NCI-H2081 treated with DMSO at 0.1 percent for 48 hours (cell line): ENCODE measurements around the gene EXOC7.
"Not testable (repeated sequence)": the region's sequence is repeated elsewhere in the genome, so short reads cannot be mapped to it uniquely, and the experiment has no call there.

ENCODE experiments used
- DNase-seq: peaks from one replicate; lab custom pipeline; 2025; lab: John Stamatoyannopoulos, UW

Gene EXOC7

DNA sequence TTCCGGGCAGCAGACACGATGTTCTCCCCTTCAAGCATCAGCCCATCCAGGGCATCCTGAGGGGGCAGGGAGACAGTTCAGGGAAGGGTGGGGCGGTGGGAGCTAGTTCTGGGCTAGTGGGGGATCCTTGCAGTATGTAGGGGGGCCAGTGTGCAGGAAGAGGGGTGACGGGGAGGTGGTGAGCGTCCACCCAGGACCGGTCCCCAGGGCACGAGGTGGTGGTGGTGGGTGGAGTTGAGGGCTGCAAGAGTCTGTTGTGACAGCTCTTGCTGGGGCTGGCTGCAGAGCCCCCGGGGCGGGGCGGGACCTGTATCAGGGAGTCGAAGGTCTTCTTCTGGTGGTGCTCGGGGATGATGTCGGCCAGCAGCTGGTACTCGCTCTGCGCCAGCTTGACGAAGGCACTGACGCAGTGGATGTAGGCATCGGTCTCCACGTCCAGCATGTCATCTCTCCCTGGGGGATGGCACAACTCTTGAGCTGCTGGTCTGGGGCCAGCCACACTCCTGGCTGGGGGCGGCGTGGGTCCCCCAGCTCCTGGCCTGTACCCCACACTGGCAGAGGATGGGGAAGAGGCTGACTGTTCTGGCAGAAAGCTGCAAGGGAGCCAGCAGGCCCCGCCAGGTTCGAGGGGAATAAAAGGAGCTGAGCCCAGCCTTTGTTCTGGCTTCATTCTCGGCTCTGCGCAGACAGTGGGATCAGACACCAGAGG is 14.6 kb downstream of the EXOC7 start:
- no peak for DNase-seq

DNA sequence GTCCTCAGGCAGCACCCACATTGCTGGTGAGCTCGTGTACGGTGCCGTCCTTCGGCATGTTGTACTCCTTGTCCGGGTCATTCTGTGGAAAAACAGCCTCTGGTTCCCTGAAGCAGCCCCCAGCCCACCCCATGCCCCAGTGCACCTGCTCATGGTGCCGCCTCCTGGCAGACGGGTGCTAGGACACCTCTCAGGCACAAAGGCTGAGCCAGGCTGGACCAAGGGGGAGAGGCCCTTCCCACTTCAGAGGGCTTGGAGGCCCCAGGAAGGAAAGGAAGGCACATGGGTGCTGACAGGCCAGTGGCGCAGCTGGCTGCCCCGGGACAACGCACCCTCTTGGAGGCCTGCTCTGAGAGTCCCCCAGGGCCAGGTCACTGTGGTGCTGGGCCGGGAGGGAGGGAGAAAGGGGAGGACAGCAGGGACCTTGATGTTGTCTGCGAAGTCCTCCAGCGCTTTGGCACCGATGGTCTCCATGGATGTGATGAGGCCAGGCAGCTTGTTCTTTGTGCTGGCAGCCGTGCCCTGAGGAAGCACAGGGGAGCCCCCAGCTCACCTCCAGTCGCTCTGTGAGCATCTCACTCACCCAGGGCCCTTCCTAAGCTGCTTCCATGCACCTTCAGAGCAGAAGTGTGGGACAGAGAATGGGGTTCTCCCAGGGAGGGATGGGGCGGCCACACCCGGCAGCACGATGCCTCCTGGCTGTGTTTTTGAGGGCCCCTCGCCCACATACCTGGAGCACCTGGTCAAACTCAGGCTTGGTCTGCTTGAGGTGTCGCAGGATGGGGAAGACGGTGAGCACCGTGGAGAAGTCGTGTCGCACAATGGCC is 15.3 kb downstream of the EXOC7 start:
- DNase-seq = no peak

DNA sequence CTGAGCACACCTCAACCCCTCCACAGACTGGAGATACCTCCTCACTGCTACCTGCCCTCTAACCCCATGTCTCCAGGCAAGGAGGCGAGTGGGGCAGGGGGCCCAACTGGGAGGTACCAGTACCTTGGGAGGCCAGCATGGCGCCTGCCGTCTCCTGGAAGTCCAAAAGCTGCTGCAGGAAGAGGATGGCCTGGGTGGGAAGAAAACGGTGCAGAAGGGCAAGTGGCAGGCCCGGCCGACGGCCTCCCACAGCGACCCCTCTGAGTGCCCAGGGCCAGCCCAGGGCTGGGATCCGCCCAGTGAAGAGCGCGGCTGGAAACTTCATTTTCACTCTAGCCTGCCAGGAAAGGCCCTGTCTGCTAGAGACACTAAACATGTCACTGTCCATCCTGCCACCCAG is 16.1 kb downstream of the EXOC7 start:
- no peak for DNase-seq

DNA sequence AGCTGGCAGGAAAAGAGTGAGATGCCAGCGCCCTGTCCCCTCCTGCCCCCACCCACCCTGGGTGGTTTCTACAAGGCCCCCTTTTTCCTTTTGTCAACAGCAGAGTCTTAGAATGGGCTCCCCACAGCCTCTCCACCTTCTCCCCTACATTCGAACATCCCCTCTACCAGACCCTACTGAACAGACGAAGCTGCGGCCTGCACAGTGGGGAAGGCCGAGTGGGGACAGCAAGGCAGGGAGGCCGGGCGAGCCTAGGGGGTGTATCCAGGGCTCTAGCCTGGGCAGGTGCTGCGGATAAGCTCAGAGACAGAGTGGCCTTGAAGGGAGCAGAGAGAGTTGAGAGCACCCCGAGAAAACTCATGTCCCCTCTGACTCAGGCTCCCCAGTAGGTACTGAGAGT is 17.2 kb downstream of the EXOC7 start:
- no peak for DNase-seq

DNA sequence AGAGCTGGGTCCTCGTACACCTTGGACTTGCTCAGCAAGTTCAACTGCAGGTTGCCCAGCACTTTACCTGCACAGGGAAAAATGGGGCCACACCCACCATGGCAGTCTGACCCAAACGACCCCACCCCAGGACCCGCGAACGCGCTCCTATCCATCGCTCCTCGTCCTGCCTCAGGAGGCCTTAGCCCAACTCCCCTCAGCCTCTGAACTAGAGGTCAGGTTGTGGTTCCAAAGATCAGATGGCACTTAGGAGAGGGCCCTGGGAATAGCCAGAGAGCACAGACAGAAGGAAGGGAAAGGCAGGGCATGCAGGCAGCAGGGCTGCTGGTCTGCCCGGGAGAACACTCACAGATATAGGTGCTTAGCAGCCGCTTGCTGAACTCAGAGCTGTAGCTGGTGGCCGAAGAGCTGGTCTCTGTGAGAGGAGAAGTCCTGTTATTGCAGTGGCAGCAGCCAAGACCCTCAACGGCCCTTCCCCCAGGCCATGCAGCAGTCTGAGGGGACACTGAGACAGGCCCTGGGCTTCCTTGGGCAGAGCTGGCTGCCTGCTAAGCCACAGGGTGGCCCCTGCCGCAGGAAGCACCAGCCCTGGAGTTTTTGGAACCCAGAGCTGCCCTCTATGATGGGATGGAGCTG is 17.7 kb downstream of the EXOC7 start:
- no peak for DNase-seq

DNA sequence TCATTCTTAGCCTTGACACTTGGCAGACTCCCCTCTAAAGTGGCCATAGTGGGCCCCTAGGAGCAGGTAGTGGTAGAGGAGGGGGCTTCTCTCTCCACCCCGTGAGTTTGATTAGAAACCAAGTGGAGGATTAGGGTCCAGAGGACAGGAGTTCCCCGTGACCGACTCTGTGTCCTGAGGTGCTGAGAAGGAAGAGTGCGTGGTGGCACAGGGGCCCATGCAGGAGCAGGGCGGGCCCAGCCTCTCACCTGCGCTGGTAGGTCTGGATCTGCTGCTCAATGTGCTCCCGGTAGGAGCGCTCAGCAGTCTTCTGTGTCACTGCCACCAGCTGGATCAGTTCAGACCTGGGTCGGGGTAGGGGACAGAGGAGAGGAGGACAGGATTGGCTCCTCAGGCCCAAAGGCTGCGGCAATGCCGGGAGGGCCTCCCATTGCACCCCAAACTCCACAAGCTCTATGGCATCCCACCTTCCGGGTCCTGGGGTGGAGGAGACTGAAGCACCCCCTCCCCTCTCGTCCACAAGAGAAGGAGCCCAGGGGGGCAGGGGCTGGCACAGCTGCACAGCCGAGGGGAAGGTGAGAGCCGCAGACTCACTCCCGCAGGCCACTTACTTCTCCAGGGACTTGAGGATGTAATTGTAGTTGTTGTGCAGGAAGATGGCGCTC is 18.4 kb downstream of the EXOC7 start:
- DNase-seq = no peak

DNA sequence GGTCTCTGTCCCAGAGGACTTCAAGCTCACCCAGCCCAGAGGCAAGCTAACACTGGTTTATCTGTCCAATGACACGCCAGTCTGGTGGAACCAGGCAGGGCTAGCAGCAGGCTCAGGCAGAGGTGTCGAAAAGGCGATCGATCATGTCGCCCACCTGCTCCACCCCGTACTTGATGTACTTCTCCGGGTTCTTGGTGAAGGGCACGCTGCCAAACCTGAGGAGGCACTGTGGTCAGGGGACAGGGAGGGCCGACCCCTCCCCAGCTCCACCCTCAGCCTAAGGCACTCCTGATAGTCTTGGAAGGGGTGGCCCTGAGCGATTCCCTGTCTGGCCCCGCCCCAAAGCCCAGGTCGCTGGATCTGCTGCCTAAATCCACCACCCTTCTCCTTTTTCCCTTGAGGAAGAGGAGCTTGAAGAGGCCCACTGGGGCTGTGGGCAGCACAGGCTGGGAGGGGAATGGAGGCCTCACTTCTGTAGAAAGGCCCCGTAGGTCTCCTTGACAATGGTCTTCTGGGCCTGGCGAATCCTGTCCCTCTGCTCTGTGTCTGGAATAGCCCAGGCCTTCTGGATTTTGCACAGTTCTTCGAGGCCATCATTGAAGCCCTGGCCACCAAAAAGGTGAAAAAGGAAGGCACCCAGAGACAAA is 19.9 kb downstream of the EXOC7 start:
- DNase-seq = no peak

DNA sequence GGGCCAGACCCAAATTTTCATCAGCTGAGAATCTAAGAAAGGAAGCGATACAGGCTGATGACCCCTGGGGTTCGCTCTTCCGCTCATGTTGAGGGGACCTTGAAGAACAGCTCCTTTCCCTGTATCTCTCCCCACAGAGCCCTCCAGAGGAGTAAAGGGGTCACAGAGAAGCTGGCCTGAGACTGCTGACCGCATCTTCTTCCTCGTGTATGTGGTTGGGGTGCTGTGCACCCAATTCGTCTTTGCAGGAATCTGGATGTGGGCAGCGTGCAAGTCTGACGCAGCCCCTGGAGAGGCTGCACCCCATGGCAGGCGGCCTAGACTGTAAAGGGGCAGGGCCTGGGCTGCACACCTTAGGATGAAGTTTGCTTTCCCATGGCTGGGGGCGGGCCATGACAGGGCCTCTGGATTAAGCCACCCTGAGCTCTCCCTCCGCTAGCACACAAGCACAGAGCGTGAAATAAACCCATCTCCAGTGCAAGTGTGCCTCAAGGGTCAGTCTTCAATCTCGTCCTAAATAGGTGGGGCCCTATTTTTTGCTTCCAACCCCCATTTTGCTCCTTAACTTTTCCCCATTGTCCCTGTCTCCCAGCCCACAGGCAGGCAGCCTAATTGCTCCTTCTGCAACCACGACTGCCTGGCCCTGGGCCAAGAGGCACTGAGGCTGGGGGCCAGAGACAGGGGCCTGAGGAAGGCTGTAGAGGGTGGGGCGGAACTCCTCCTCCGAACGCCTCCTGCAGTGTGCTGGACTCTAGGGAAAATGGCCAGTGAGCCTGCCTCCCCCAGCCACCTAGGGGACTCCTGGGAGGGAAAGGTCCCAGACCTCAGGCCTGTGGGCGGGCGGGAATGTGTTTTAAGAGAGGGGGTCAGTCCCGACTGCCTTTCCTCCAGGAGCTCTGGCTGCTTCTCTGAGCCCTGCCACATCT is 21.0 kb downstream of the EXOC7 start:
- no peak for DNase-seq

DNA sequence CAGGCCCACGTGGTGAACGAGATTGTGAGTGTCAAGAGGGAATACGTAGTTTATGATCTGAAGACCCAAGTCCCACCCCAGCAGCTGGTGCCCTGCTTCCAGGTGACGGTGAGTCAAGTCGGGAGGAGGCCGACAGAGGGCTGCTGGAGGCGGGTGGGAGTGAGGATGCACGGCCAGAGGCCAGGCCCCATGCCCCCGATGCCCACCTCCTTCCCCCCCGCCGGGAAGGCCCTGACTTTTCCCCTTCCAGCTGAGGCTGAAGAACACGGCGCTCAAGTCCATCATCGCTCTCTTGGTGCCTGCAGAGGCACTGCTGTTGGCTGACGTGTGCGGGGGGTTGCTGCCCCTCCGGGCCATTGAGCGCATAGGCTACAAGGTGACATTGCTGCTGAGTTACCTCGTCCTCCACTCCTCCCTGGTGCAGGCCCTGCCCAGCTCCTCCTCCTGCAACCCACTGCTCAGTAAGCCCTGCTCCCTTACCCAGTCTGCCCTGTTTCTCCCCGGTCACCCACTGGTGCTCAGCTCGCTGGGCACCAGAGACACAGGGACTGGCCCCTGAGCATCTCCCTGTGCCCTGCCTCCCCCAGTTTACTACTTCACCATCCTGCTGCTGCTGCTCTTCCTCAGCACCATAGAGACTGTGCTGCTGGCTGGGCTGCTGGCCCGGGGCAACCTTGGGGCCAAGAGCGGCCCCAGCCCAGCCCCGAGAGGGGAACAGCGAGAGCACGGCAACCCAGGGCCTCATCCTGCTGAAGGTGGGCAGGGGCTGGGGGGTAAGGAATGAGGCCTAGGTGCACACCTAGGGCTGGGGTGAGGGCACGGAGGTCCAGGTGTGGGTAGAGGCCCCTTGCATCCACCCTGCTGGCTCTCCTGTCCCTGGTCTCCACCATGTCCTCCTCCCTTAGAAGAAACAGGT is 22.0 kb downstream of the EXOC7 start:
- no peak for DNase-seq

DNA sequence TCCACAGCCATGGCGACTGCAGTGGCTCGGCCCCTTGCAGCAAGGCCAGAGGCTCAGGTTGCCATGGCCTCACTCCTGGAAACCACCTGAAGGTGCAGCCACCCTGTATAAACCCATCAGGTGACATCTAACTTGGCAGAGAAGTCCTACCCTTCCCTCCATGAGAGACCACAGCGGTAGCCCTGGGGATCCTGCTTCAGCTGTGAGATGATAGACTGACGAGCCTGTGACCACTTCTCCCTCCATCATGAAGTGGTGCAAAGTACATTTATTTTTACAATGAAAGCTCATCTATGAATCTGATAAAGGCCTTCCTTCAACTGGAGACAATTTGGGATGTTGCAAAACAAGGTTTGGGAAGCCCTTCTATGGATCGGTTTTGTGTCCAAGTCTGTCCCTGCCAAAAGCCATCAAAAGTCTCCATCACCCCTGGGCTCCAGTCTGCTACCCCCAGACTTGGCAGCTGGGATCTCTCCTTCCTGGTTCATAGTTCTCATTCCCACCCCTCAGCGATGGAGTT is 22.8 kb downstream of the EXOC7 start:
- no peak for DNase-seq

DNA sequence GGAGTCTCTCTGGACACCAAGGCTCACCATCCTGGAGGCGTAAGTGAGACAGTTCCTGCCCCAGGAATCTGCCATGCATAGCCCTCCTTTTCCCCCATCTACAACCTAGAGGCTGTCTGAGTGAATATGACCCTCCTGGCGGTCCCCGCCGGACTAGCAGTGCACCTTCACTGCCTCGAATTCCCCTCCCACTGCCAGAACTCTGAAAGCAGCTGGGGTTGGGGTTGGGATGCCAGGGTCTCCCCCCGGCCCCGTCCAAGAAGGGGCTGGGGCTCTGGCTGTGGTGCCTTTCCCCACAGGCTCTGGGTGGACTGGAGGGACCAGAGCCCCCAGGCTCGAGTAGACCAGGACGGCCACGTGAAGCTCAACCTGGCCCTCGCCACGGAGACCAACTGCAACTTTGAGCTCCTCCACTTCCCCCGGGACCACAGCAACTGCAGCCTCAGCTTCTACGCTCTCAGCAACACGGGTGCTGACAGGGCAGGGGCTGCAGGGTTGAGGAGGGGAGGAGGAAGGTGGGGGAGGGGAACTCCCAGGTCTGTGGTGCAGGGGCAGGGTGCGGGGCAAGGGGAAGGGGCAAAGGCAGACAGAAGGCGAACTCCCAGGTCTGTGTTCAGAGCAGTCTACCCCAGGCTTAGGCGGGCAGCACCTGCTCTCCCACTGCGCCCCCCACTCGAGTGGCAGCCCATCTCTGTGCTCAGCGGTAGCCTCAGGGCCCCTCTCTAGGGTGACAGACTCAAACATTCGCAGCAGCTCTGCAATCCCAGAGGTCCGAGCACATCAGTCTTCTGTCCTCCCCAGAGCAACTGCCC is 23.4 kb downstream of the EXOC7 start:
- DNase-seq = no peak

DNA sequence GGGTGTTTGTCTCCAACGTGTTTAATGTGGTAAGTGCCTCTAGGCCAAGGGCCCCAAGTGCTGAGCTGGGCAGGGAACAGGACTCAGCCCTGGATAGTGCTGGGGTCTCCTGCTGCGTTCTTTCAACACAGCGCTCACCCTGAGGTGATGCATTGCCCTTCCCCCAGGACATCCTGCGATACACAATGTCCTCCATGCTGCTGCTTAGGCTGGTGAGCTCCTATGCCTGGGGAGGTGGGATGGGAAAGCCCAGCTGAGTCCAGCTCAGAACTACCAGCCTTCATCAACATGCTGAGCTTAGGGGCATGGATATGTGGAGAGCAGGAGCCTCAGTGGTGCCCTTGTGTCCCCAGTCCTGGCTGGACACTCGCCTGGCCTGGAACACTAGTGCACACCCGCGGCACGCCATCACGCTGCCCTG is 24.0 kb downstream of the EXOC7 start:
- DNase-seq = no peak

DNA sequence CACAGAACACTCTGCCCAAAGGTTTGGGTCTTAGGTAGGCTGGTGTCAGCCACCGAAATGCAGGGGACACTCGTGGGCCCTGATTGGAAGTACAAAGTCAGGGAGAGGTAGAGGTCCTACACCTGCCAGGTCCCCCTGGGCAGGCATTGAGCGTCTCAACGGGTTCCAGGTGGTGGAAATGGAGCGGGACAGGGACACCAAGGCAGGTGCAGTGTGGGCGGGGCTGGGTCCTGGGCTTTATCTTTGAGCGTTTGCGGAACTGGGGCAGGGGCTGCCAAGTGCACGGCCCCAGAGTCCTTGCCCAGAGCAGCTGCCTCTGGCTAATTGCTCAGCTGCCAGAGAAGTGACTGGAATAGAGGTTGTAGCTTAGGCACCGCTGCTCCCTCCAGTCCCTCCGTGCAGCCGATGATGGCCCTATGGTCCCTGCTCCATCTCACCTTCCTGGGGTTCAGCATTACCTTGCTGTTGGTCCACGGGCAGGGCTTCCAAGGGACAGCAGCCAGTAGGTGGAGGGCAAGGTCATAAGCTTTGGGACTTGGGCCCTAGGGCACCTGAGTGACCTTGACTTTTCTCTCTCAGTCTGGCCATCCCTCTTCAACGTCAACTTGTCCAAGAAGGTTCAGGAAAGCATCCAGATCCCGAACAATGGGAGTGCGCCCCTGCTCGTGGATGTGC is 24.6 kb downstream of the EXOC7 start, which contains the start of gene ZACN:
ZACN (plus strand) TSS at position 323 of the 675 bp plus-strand sequence; CDS start at position 406, 83 bp downstream.
- no peak for DNase-seq

DNA sequence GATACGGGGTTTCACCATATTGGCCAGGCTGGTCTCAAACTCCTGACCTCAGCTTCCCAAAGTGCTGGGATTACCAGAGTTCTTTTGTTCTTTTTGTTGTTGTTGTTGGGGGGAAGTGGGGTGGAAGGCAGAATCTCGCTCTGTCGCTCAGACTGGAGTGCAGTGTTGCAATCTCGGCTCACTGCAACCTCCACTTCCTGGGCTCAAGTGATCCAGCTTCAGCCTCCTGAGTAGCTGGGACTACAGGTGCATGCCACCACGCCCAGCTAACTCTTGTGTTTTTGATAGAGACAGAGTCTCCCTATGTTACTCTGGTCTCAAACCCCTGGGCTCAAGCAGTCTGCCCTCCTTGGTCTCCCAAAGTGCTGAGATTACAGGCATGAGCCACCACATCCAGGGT is 25.2 kb downstream of the EXOC7 start:
- not testable (repeated sequence) for DNase-seq

DNA sequence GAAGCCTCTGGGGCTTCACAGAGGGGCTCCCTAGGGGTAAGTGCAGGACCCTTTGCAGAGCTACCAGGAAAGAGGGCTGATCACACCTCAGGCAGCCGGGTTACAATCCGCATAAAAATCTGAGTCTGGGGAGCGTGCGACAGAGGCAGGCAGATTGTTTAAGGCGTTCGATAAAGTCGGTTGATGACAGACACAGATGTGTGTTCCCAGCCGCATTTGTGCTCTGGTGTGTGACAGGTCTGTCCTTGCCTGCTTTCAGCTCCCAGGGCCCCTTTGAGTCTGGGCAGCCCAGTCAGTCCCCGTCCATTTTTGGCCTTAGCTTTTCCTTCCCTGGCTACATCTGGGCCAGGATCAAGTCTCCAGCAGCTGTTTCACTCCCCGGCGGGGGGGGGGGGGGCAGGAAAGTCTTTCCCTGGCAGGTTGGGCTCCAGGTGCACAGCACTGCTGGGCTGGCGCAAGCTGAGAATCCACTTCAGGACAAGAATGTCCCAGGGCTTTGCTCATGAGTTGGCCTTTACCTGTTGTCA is 25.9 kb downstream of the EXOC7 start:
- DNase-seq = no peak

DNA sequence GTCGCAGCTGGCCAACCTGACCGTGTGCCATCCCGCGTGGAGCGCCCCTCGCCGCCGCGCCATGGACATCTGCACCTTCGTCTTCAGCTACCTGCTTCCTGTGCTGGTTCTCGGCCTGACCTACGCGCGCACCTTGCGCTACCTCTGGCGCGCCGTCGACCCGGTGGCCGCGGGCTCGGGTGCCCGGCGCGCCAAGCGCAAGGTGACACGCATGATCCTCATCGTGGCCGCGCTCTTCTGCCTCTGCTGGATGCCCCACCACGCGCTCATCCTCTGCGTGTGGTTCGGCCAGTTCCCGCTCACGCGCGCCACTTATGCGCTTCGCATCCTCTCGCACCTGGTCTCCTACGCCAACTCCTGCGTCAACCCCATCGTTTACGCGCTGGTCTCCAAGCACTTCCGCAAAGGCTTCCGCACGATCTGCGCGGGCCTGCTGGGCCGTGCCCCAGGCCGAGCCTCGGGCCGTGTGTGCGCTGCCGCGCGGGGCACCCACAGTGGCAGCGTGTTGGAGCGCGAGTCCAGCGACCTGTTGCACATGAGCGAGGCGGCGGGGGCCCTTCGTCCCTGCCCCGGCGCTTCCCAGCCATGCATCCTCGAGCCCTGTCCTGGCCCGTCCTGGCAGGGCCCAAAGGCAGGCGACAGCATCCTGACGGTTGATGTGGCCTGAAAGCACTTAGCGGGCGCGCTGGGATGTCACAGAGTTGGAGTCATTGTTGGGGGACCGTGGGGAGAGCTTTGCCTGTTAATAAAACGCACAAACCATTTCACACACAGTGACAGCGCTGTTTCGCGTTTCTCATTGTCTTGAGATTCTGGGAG is 26.6 kb downstream of the EXOC7 start:
- no peak for DNase-seq
